Endothelial cell of umbilical vein (primary cell): Measurements from ENCODE around the gene IP6K3. TPM values are rescaled to one million over a fixed set of nuclear protein-coding genes. Genes with fewer than 3 reads are reported as not detected.

Experiments
- BruUV-seq: library from RNA; stranded (reverse); fragments of 400-500 nt; replicated peaks from 2 replicates; lab custom pipeline; 2021; lab: Mats Ljungman, UMichigan
- CTCF ChIA-PET: fragments of 300-600, 350-600 bp; sonication (Branson Sonifier 250); formaldehyde crosslinking; loops from one replicate; lab custom pipeline; 2021; ENCODE audit warnings: antibody characterized with exemption, inconsistent platforms; lab: Charles Lee
- POLR2A ChIA-PET: fragments of 300-600, 350-600 bp; sonication (Branson Sonifier 250); formaldehyde crosslinking; loops from one replicate; lab custom pipeline; 2021; ENCODE audit warnings: antibody characterized with exemption, inconsistent platforms; lab: Charles Lee
- DNase-seq: peaks from one replicate; pipeline ENCODE4 v3.0.0-alpha.2; 2011; ENCODE audit warnings: low read depth, low spot score
- FAIRE-seq: peaks from 2 replicates; lab custom pipeline; 2011; peaks lifted over from hg19 to GRCh38; lab: Jason Lieb, UNC
- H2AFZ ChIP-seq: 2 replicates; pipeline ENCODE4 v1.6.0; 2012; ENCODE audit warnings: low read depth, low read length, control low read depth, inconsistent platforms
- H3K27ac ChIP-seq: 2 replicates; pipeline ENCODE4 v1.5.1; 2011; ENCODE audit warnings: low read depth, mild to moderate bottlenecking, control low read depth, low read length, moderate library complexity; ENCODE audit not compliant: insufficient read depth
- H3K27me3 ChIP-seq, 2 experiments: 2 replicates each; pipeline versions ENCODE4 v1.6.0 to v1.6.1; 2011; ENCODE audit warnings: low read length in 2 of 2, mixed read lengths in 1 of 2; ENCODE audit not compliant: control insufficient read depth in 2 of 2, insufficient read depth in 2 of 2
- H3K36me3 ChIP-seq, 2 experiments: 2 replicates in 1 of 2; 3 replicates in 1 of 2; pipeline ENCODE4 v1.5.1; 2011; ENCODE audit warnings: low read length in 2 of 2, mild to moderate bottlenecking in 1 of 2, moderate library complexity in 1 of 2; ENCODE audit not compliant: control insufficient read depth in 2 of 2, insufficient read depth in 2 of 2; ENCODE audit errors: extremely low read depth in 1 of 2
- H3K4me1 ChIP-seq: 3 replicates; pipeline ENCODE4 v1.5.1; 2011; ENCODE audit warnings: mild to moderate bottlenecking, low read length; ENCODE audit not compliant: control insufficient read depth, insufficient read depth; ENCODE audit errors: extremely low read depth
- H3K4me2 ChIP-seq: 2 replicates; pipeline ENCODE4 v1.6.1; 2011; ENCODE audit warnings: low read length, control low read depth, mixed read lengths; ENCODE audit not compliant: insufficient read depth
- H3K4me3 ChIP-seq, 3 experiments: fragments of 200-600 bp in 1 of 3; sonication (generic), shearing (Covaris generic) in 1 of 3; replicated peaks in 1 of 3; 2 replicates each; pipeline ENCODE4 v1.5.1; 2011 to 2016; ENCODE audit warnings: control low read depth in 3 of 3, low read length in 3 of 3, mild to moderate bottlenecking in 2 of 3, inconsistent platforms in 1 of 3, low read depth in 1 of 3, moderate library complexity in 1 of 3; ENCODE audit not compliant: insufficient read depth in 1 of 3
- H3K79me2 ChIP-seq: 2 replicates; pipeline ENCODE4 v1.6.0; 2012; ENCODE audit warnings: low read length, inconsistent platforms; ENCODE audit not compliant: control insufficient read depth, insufficient read depth
- H3K9ac ChIP-seq: replicated peaks from 2 replicates; pipeline ENCODE3; 2011; ENCODE audit warnings: low read length, control low read depth; ENCODE audit not compliant: insufficient read depth; ENCODE audit errors: extremely low read depth
- H3K9me1 ChIP-seq: replicated peaks from 3 replicates; pipeline ENCODE4 v1.6.0; 2011; ENCODE audit warnings: mild to moderate bottlenecking, low read length; ENCODE audit not compliant: control insufficient read depth, insufficient read depth; ENCODE audit errors: extremely low read depth
- H3K9me3 ChIP-seq: replicated peaks from 2 replicates; pipeline ENCODE4 v1.5.1; 2012; ENCODE audit warnings: low read length, inconsistent platforms; ENCODE audit not compliant: control insufficient read depth, insufficient read depth
- H4K20me1 ChIP-seq: replicated peaks from 2 replicates; pipeline ENCODE3; 2011; ENCODE audit warnings: mild to moderate bottlenecking, low read length; ENCODE audit not compliant: control insufficient read depth, insufficient read depth; ENCODE audit errors: extremely low read depth
- EZH2 ChIP-seq: IDR thresholded peaks from 2 replicates; pipeline ENCODE4 v1.6.1; 2012; ENCODE audit warnings: borderline replicate concordance, low read depth, mild to moderate bottlenecking, moderate library complexity, low read length, inconsistent platforms; ENCODE audit not compliant: severe bottlenecking
- FOS ChIP-seq: IDR thresholded peaks from 2 replicates; pipeline ENCODE4 v1.6.1; 2011; ENCODE audit warnings: mild to moderate bottlenecking, low read length, moderate library complexity, borderline replicate concordance; ENCODE audit not compliant: insufficient read depth
- GATA2 ChIP-seq: IDR thresholded peaks from 2 replicates; pipeline ENCODE4 v1.7.0; 2011; ENCODE audit warnings: low read depth, mild to moderate bottlenecking, moderate library complexity, mixed read lengths, low read length; ENCODE audit not compliant: insufficient read length, insufficient read depth
- JUN ChIP-seq: IDR thresholded peaks from 2 replicates; pipeline ENCODE4 v1.6.1; 2011; ENCODE audit warnings: borderline replicate concordance, low read depth; ENCODE audit not compliant: insufficient read length, insufficient read depth
- MAX ChIP-seq: IDR thresholded peaks from 2 replicates; pipeline ENCODE4 v1.6.1; 2011; ENCODE audit not compliant: insufficient read depth, insufficient read length
- MYC ChIP-seq: IDR thresholded peaks from one replicate; pipeline ENCODE4 v1.6.1; 2011; ENCODE audit warnings: mild to moderate bottlenecking, low read depth, low read length
- POLR2A ChIP-seq: IDR thresholded peaks from 2 replicates; pipeline ENCODE4 v1.6.1; 2012; ENCODE audit warnings: low read depth, mild to moderate bottlenecking, control low read depth, low read length
- POLR2AphosphoS5 ChIP-seq: IDR thresholded peaks from 2 replicates; pipeline ENCODE4 v1.6.1; 2012; ENCODE audit warnings: low read depth, mild to moderate bottlenecking, control low read depth, low read length, moderate library complexity; ENCODE audit not compliant: insufficient read depth
- dilution Hi-C: fragments of 300-500 bp; cut with MboI; formaldehyde crosslinking; loops from one replicate; pipeline ENCODE4 v1.15.0; 2019; ENCODE audit warnings: low sequenced_read_pairs; ENCODE audit not compliant: extremely low pct_ligation_motif_present
- intact Hi-C: fragments of 100-400 bp; cut with micrococcal nuclease; formaldehyde crosslinking; loops from one replicate; pipeline ENCODE4 v1.10.0; 2022
- polyA plus RNA-seq, 4 experiments: library from polyadenylated mRNA; depleted of rRNA in 3 of 4; stranded (reverse) in 3 of 4; unstranded in 1 of 4; fragments of >200 nt; gene quantifications; 2 replicates each; pipeline versions ENCODE4 v1.2.1 to v1.2.3, GENCODE V29; 2011 to 2012; ENCODE audit warnings: missing spikeins in 1 of 4
- total RNA-seq: library from RNA; stranded (reverse); gene quantifications from 2 replicates; pipeline ENCODE4 v1.2.3, GENCODE V29; 2021
- TF ChIP-seq, protein P1 (sequence below), 2 donors: IDR thresholded peaks; 1 replicate in 1 of 2; 2 replicates in 1 of 2; pipeline ENCODE4 v1.5.1; 2011; ENCODE audit warnings: low read length in 2 of 2, mild to moderate bottlenecking in 2 of 2, moderate library complexity in 2 of 2, control low read depth in 1 of 2, inconsistent platforms in 1 of 2, low read depth in 1 of 2; ENCODE audit not compliant: insufficient read depth in 1 of 2; ENCODE audit errors: extremely low read depth in 1 of 2

The IP6K3 gene
- total and polyA plus RNA-seq, 2 donors (not counting 3 experiments of a cell fraction or from before 2014, with no cell fraction given): not detected

- H3K9me1 ChIP-seq: no peaks in the 10 kb centered on the region
- H3K27ac ChIP-seq: no peak overlapping the region
- BruUV-seq: no TSS peak
- DNase-seq (no peak), FAIRE-seq (no peak)
- intact Hi-C loops: no loop called here
- dilution Hi-C loops: no loop called here
- H3K9ac ChIP-seq: no peak overlapping the region
- no peak for TF ChIP-seq MYC
- TF ChIP-seq, protein P1, sequence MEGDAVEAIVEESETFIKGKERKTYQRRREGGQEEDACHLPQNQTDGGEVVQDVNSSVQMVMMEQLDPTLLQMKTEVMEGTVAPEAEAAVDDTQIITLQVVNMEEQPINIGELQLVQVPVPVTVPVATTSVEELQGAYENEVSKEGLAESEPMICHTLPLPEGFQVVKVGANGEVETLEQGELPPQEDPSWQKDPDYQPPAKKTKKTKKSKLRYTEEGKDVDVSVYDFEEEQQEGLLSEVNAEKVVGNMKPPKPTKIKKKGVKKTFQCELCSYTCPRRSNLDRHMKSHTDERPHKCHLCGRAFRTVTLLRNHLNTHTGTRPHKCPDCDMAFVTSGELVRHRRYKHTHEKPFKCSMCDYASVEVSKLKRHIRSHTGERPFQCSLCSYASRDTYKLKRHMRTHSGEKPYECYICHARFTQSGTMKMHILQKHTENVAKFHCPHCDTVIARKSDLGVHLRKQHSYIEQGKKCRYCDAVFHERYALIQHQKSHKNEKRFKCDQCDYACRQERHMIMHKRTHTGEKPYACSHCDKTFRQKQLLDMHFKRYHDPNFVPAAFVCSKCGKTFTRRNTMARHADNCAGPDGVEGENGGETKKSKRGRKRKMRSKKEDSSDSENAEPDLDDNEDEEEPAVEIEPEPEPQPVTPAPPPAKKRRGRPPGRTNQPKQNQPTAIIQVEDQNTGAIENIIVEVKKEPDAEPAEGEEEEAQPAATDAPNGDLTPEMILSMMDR (IDR thresholded peaks at IDR 0.05; ENCODE audit: extremely low read depth in 1 of 2, insufficient read depth in 1 of 2, low read depth in 1 of 2, low read length in 2 of 2): no peak
- no peak for TF ChIP-seq POLR2AphosphoS5
- TF ChIP-seq FOS: no peak
- no peak for TF ChIP-seq EZH2
- TF ChIP-seq GATA2: no peak
- TF ChIP-seq MAX: no peak
- TF ChIP-seq POLR2A: no peak
- TF ChIP-seq JUN: no peak
- peaks cover 28% of the 10 kb centered on the region for H3K4me1 ChIP-seq
- H3K4me3 ChIP-seq: no peak overlapping the region
- no peaks in the 10 kb centered on the region for H3K9me3 ChIP-seq
- H3K79me2 ChIP-seq: no peaks in the 10 kb centered on the region
- no peak overlapping the region for H3K4me2 ChIP-seq
- POLR2A ChIA-PET: interaction anchor here (0.6 to 1.5 kb wide), 2 partner anchors 87 to 260 kb away, joined by 3 to 4 read pairs; no protein-coding TSS in a partner anchor
- H3K27me3 ChIP-seq: no peaks in the 10 kb centered on the region
- CTCF ChIA-PET: interaction anchor here (0.6 to 9.0 kb wide), 13 partner anchors 7 to 387 kb away, joined by 3 to 286 read pairs (median 3); no protein-coding TSS in a partner anchor
- H3K36me3 ChIP-seq: no peaks in the 10 kb centered on the region
- H2AFZ ChIP-seq: no peak overlapping the region
- H4K20me1 ChIP-seq: no peaks in the 10 kb centered on the region
Observed at GRCh38 chr6:33766921-33767907, 20.5 kb upstream of the IP6K3 start.
